Measurements from ENCODE around the gene LOXL1.
"Not testable (repeated sequence)": the region's sequence is repeated elsewhere in the genome, so short reads cannot be mapped to it uniquely, and the experiment has no call there.

The LOXL1 gene

DNA sequence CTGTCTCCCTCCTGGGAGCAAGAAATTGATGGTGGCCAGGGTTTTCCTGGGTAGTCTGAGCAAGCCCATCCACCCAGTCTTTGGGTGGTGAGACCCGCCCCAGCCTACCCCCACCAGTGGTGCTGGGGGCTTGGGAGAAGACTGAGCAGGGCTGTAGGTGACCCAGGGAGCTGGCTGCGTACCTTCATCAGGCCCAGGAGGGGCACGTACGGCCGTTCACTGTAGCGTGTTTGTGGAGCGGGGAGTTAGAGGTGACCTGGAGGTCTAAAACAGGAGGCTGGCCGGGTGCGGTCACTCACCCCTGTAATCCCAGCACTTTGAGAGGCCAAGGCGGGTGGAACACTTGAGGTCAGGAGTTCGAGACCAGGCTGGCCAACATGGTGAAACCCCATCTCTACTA is 11.5 kb downstream of the LOXL1 start:
- DNase-seq (ENCODE audit: low read depth in 1 of 2, low spot score in 1 of 2): no peak

DNA sequence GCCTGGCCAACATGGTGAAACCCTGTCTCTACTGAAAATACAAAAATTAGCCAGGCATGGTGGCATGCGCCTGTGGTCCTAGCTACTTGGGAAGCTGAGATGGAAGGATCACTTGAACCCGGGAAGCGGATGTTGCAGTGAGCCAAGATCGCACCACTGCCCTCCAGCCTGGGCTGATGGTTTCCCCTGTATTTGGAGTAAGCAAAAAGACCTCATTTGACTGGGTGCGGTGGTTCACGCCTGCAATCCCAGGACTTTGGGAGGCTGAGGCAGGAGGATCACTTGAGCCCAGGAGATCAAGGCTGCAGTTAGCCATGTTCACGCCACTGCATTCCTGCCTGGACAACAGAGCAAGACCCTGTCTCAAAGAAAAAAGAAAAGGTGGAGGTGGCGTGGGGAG is 12.3 kb downstream of the LOXL1 start:
- not testable (repeated sequence) for DNase-seq (ENCODE audit: low read depth in 1 of 2, low spot score in 1 of 2)

DNA sequence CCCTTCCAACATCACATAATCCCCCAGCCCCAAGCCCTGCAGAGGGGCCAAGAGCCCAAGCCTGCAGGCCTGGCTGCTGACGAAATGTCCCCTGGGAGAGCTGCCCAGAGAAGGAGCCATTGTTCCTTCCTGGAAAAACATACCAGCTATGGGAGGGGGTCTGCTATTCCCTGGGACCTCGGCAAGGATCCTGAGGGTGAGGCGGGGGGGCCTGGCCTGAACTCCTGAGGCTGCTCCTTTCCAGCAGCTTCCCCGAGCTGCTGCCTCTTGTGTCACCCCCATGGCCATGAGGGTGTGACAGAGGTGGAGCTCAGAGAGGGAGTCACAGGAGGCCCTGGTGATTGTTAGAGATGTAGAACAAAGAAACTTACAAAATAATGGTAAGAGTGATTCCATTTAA is 12.9 kb downstream of the LOXL1 start:
- no peak for DNase-seq (ENCODE audit: low read depth in 1 of 2, low spot score in 1 of 2)

DNA sequence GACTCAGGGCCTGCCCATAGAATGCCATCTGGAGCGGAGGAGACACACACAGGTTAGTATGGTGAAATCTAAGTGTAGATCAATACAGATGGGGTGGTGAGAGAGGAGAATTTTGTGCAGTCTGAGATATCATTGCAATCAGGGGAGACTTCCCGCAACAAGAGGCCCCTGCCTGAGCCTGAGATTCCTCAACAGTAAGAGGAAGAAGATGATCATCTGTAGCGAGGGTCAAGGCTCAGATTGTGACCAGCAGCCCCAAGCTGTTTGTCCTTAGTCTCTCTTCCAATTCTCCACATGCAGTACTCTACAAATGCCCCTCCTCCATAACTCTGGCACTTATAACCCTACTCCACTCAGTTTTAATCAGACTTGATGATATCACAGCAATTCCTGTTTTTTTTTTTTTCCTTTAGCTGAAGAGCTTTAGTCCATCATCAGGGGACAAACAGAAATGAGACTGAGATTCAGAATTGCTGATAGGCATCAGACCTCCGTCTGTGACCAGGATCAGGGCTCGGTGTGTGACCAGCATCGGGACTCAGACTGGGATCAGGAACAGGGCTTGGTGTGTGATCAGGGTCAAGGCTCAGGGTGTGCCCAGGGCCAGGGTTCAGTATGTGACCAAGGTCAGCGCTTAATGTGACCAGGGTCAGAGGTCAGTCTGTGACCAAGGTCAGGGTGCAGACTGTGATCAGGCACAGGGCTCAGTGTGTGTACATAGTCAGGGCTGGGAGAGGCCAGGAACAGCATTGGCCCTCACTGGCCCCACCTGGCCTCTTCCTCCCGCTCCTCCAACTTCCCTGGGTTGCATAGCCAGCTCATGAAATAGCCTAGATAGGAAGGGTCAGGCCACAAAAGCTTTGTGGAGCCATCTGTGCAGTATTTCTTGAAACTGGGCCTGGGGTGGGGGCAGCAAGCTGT is 14.1 kb downstream of the LOXL1 start:
- no peak for DNase-seq (ENCODE audit: low read depth in 1 of 2, low spot score in 1 of 2)

DNA sequence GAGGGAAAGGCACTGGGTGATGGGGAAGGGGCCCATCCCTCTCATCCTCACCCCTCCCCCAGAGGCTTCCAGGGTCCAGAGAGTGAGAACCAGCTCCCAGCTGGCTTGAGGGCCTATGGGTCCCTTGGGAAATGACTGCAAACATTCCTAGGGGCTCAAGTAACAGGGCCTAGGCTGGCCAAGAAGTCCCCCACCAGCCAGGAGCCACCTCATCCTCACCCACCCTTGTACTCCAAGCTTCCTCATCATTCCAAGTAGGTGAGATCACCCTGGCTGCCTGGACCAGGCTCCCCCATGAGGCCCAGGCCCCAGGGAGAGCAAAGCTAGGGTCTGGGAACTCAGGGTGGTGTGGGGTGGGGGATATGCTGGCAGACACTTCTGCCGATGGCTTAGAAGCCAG is 14.8 kb downstream of the LOXL1 start:
- no peak for DNase-seq (ENCODE audit: low read depth in 1 of 2, low spot score in 1 of 2)

DNA sequence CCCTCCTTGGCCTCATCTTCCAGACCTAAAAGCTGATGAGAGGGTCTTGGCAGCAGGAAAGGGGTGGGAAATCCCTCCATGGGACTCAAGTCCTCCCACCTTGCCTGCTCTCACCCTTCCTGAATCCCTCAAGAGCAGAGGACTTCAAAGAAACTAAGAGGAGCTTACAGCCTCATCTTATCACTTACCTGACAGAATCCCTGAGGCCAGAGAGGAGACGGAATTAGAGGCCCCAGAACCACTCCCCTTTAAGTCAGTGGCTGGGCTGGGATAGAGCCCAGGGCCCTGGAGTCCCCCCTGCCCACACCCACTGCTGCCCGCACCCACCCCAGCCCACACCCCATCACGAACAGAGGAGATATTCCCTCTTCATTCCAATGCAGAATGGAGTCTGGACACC is 15.2 kb downstream of the LOXL1 start:
- DNase-seq (ENCODE audit: low read depth in 1 of 2, low spot score in 1 of 2): no peak

DNA sequence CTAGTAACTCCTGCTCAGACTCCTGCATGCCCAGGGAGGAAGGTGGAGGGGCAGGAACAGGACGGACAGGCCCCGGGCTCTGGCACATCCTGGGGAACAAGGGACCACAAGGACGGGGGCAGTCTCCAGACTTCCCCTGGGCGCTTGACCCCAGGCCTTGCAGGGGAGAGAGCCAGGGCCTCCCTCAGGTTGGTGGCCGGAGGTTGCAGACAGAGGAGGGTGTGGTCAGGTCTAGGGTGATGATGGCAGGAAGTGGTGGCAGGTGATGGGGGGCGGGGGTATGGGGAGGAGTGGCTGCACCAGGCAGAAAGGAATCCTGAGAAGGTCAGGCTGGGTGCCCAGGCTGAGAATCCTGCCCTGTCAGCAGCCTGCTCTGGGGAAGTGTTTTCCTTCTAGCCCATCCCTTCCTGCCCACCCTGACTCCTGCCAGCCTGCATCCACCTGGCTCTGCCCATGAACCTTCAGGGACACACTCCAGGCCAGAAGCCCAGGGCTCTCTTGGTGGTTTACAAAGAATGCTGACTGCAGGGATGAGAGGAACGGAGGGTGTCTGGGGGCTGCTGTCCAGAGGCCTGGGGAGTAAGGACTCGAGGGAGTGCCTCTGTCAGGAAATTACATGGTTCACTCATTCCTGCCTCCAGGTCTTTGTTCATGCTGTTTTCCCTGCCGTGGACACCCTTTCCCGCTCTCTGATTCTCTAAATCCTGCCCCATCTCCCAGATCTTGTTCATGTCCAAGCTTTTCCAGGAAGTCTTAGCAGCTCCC is 15.8 kb downstream of the LOXL1 start:
- no peak for DNase-seq (ENCODE audit: low read depth in 1 of 2, low spot score in 1 of 2)

DNA sequence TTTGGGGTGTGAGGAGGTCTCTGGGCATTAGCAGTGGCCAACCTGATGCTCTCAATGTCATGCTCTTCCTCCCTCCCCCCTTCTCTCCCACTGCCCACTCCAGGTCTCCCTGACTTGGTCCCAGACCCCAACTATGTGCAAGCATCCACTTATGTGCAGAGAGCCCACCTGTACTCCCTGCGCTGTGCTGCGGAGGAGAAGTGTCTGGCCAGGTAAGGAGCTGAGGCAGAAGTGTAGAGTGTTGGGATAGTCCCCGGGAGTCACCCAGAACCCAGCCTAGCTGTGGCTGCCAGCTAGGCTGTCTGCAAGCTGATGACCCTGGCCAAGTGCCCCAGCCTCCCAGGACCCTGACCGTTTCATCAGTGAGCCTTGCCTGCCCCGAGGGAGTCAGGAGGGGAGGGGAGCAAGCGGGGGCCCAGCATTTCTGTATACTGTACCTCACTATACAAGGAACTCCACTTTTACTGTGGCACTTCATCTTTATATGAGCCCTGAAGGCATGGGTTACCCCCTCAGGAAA is 16.5 kb downstream of the LOXL1 start:
- no peak for DNase-seq (ENCODE audit: low read depth in 1 of 2, low spot score in 1 of 2)

DNA sequence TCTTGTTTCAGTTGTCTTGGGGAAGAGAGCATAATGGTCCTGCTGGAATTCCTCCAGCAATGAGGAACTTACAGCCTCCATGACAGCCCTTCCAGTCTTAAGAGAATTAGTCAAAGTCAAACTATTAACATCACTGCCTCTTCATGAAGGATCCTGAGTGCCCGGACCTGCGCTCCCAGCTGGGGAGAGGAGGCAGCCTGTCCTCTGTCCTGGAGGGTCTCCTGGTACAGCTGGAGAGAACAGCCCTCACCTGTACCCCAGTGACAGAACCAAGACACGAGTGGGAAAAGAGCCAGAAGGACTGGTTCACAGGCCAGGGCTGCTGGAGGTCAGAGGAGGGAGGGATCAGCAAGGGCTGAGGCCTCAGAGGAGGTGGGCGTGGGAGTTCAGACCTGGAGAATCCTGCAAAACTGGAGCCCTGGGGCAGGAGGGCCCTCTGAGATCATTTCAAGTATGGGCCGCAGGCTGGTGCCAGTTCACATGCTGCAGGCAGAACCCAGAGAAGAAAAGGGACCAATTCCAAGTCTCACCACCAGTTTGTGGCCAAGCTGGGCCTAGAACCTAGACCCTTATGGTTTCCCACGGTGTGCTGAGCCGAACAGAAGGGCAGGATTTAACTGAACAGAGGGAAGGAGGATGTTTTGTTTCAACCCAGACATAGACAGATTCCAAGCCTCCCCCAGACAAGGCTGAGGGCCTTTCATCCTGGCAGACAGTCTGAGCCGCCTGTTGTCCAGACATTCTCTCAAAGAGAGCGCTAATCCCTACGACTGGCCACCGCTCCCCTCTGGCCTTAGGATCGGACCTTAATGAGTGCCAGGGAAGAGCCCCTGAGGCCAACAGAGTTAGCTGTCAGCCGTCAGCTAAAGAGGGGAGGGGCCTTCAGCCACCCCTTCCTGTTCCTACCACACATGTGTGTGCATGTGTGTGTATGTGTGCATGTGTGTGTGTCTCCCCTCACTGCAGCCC is 18.2 kb downstream of the LOXL1 start:
- no peak for DNase-seq (ENCODE audit: low read depth in 1 of 2, low spot score in 1 of 2)

DNA sequence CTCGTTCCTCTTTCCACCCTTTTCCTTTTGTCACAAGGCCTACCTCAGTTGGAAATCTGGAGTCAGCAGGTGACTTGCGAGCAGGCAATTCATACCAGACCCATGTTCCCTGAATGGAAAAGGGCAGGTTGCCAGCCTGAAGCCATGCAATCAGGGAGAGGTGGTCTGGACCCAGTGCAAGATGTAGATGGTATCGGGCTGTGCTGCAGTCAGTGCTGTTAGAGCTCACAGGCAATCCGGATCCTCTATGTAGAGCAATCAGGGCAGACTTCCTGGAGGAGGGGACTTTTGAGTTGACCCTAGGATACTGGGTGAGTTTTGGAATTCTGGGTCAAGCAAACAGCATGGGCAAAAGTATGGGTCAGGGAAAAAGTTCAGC is 18.9 kb downstream of the LOXL1 start:
- DNase-seq (ENCODE audit: low read depth in 1 of 2, low spot score in 1 of 2): no peak

DNA sequence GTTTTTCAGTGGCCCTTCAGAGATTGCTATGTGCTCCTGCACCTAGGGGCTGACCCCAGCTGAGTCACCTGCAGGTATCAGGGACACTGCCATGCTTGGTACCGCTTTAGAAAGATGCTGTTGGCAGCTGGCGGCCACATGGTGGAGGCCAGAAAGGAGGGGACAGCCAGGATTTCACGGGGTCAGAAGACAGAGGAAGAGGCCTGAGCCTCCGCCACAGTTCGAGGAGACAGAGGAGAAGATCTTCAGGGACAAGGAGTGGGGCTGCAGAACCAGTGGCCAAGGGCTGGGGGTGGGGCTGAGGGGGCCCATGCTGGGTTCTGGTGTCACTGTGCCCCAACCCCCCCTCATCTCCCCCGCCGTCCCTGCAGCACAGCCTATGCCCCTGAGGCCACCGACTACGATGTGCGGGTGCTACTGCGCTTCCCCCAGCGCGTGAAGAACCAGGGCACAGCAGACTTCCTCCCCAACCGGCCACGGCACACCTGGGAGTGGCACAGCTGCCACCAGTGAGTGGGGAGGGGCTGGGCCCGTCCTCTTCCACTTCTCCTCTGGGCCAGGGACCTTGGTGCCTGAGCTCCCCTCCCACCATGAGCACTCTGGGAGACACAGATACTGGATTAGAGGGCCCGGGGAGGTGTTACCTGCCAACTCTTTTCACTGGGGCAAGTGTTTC is 19.9 kb downstream of the LOXL1 start:
- DNase-seq (ENCODE audit: low read depth in 1 of 2, low spot score in 1 of 2): no peak

DNA sequence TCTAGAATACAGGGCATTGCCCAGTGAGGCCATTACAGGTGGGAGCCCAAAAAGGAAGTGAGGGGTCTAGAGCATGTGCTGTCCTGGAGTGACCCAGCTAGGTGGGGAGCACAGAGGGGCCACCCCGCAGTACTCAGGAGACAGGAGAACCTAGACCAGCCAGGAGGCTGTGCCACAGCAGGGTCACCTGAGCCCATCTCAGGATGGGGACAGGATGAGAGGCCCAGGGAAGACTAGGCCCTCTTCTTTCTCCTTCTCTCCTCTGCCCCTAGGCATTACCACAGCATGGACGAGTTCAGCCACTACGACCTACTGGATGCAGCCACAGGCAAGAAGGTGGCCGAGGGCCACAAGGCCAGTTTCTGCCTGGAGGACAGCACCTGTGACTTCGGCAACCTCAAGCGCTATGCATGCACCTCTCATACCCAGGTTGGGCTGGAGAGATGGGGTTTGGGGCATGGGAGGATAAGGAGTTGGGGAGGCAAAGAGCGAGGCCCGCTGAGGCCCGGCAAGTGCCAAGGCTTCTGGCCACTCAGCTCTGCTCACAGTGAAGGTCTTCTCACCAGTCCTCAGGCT is 20.6 kb downstream of the LOXL1 start:
- DNase-seq (ENCODE audit: low read depth in 1 of 2, low spot score in 1 of 2): no peak

DNA sequence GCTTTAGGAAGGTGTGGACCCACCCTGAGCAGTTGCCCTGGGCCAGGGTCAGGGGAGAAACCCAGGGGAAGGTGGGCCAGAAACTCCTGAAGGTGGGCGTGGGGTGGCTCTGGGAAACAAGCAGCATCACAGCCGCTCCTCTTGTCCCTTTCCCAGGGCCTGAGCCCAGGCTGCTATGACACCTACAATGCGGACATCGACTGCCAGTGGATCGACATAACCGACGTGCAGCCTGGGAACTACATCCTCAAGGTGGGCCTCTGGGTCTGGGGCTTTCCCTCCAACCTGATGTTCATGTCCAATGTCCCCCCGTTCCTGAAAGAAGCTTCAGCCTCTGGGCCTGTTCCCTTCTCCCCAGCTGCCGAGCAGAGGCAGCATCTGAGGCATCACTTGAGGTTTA is 21.4 kb downstream of the LOXL1 start:
- no peak for DNase-seq (ENCODE audit: low read depth in 1 of 2, low spot score in 1 of 2)

DNA sequence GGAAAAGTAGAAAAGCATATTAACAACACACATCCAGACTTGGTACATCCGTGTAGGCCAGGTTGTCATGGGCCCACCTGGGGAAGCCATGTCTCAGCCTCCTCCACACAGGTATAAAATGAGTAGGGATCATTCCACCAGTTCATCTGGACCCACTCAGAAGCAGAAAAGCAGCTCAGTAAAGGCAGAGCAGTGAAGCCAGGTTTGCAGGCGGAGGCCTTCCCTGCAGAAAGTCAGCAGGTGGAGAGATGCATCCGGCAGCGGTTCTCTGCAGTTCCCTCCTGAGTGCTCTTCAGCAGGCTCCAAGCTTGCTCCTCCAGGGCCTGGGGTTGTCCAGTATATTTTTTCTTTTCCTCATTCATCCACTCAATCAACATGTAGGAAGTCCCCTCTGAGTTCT is 22.1 kb downstream of the LOXL1 start:
- DNase-seq (ENCODE audit: low read depth in 1 of 2, low spot score in 1 of 2): no peak

DNA sequence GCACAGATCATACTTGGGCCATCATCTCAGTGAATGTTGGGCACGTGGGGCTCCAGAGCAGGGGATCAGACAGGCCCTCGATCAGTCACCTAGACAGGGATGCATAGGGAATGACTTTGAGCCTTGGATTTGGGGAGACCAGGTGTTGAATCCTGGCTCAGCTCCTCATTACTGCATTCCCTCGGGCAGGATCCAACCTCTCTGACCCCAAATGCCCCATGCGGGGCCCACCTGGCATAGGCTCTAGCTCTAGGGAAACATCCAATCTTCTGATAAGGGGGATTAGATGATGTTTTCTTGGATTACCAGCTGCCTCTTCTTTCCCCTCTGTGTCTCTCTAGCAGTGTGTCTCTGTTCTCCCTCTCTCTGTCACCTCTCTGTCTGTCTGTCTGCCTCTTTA is 22.7 kb downstream of the LOXL1 start:
- no peak for DNase-seq (ENCODE audit: low read depth in 1 of 2, low spot score in 1 of 2)

DNA sequence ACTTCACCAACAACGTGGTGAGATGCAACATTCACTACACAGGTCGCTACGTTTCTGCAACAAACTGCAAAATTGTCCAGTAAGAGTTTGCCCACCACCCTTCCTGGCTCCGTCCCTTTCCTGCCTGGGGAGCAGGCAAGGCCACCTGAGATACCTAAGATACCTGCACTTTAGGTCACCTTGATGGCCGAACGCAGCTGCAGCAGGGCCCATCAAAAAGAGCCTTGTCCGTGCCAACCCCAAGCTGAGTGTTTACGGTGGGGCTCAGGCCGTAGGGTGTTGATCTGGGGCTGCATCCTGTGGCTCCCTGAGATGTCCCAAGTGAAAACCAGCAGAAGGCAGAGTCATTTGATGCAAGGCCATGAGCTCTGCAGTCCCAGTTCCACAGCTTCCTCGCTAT is 23.2 kb downstream of the LOXL1 start:
- DNase-seq (ENCODE audit: low read depth in 1 of 2, low spot score in 1 of 2): no peak

DNA sequence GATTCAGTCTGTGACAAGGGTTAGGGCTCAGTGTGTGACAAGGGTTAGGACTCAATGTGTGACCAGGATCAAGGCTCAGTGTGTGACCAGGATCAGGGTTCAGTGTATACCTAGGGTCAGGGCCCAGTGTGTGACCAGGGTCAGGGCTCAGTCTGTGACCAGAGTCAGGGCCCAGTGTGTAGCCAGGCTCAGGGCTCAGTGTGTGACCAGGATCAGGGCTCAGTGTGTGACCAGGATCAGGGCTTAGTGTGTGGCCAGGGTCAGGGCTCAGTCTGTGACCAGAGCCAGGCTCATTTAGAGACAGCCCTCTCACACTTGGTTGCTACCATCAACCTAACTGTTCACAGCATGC is 24.2 kb downstream of the LOXL1 start:
- DNase-seq (ENCODE audit: low read depth in 1 of 2, low spot score in 1 of 2): no peak

DNA sequence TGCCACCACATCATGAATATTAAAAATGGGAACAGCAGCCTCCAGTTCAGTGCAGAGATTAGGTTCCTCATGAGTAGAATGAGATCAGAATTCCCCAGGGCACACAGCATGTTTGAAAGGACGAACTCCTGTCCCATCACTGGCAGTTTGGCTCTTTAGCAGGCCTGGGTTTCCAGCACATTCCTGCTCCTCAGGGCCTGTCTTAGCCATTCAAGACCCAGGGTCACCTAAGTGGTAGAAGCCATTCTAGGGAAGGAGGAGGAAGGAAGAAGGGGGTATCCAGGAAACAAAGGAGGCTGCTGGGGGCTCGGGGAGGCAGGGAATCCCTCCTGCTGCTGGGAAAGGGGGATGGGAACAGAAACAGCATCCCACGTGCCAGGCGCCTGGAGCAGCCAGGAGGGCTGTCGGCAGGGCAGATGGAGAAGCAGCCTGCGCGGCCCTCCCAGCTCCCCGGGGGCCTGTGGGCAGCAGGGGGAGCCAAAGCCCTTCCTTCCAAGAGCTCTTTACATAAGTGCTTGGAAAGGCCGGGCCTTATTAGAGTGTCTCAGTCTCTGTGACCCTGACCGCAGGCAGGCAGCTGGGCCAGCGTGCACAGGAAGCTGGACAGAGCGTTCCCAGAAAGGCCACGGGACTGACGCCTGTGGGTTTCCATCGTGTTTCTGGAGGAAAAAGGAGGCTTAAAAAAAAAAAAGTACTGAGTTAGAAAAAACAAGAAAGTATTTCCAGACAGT is 24.7 kb downstream of the LOXL1 start:
- peak; percentile 49 for DNase-seq (ENCODE audit: low read depth in 1 of 2, low spot score in 1 of 2)

DNA sequence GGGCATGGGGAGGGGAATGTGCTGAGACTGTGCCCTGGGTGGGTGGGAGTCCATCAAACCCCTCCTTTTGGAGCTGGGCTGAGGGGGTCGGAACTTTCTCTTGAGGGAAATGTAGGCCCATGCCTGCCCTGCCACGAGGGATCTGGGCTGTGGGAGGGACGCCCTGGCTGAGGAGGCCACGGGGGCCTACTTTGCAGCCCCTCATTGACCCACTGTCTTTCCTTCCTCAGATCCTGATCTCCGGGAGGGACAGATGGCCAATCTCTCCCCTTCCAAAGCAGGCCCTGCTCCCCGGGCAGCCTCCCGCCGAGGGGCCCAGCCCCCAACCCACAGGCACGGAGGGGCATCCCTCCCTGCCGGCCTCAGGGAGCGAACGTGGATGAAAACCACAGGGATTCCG is 25.3 kb downstream of the LOXL1 start:
- no peak for DNase-seq (ENCODE audit: low read depth in 1 of 2, low spot score in 1 of 2)
